Kidney epithelial cell (primary cell): ENCODE measurements around the gene LARGE1. TPM values are rescaled to one million over a fixed set of nuclear protein-coding genes. Genes with fewer than 3 reads are reported as not detected.

ENCODE experiments used
- DNase-seq: peaks from one replicate; pipeline ENCODE4 v3.0.0-alpha.2; 2010; ENCODE audit warnings: low read depth
- H3K27me3 ChIP-seq: 2 replicates; pipeline ENCODE4 v1.6.0; 2011; ENCODE audit warnings: low read length; ENCODE audit not compliant: control insufficient read depth, insufficient read depth
- H3K36me3 ChIP-seq: 2 replicates; pipeline ENCODE4 v1.5.1; 2011; ENCODE audit warnings: low read length; ENCODE audit not compliant: control insufficient read depth, insufficient read depth
- H3K4me3 ChIP-seq: 2 replicates; pipeline ENCODE4 v1.5.1; 2011; ENCODE audit warnings: low read depth, mild to moderate bottlenecking, control low read depth, low read length
- CTCF ChIP-seq: IDR thresholded peaks from 2 replicates; pipeline ENCODE4 v1.5.1; 2011; ENCODE audit warnings: mild to moderate bottlenecking, moderate library complexity, low read length, control low read depth, inconsistent platforms; ENCODE audit not compliant: insufficient read depth, poor library complexity, severe bottlenecking
- total RNA-seq: library from RNA; depleted of rRNA; stranded (reverse); fragments of >200 nt; gene quantifications from 2 replicates; pipeline ENCODE4 v1.2.3, GENCODE V29; 2015

LARGE1 gene
- total RNA-seq, 1 donor from 2014 or later: 17.8 TPM

- no peak for DNase-seq
- Histone ChIP-seq H3K4me3 (no peak overlapping the region), H3K36me3 (no peaks in the 10 kb centered on the region), H3K27me3 (no peaks in the 10 kb centered on the region)
- no peak for TF ChIP-seq CTCF
Measured at GRCh38 chr22:33780531-33781136, 139.6 kb downstream of the LARGE1 start.

- TF ChIP-seq CTCF: no peak
Measured at GRCh38 chr22:33779243-33779642, 141.0 kb downstream of the LARGE1 start.

GRCh38 chr22:33776491-33776890 is 143.8 kb downstream of the LARGE1 start:
- no peak overlapping the region for H3K4me3 ChIP-seq
- no peak for TF ChIP-seq CTCF
- DNase-seq: no peak
- no peaks in the 10 kb centered on the region for H3K36me3 ChIP-seq
- H3K27me3 ChIP-seq: no peaks in the 10 kb centered on the region

More at GRCh38 chr22:33779243-33779642, 141.0 kb downstream of the LARGE1 start:
- no peak overlapping the region for H3K4me3 ChIP-seq
- no peaks in the 10 kb centered on the region for H3K36me3 ChIP-seq
- H3K27me3 ChIP-seq: no peaks in the 10 kb centered on the region
- DNase-seq: no peak

- TF ChIP-seq CTCF: no peak
Measured at GRCh38 chr22:33774781-33775180, 145.5 kb downstream of the LARGE1 start.

GRCh38 chr22:33772745-33773144 is 147.5 kb downstream of the LARGE1 start:
- H3K27me3 ChIP-seq: no peaks in the 10 kb centered on the region
- no peak for DNase-seq
- no peak overlapping the region for H3K4me3 ChIP-seq
- no peak for TF ChIP-seq CTCF
- H3K36me3 ChIP-seq: no peaks in the 10 kb centered on the region

More at GRCh38 chr22:33774781-33775180, 145.5 kb downstream of the LARGE1 start:
- H3K27me3 ChIP-seq: no peaks in the 10 kb centered on the region
- H3K36me3 ChIP-seq: no peaks in the 10 kb centered on the region
- no peak for DNase-seq
- H3K4me3 ChIP-seq: no peak overlapping the region

- H3K4me3 ChIP-seq: no peak overlapping the region
- H3K27me3 ChIP-seq: no peaks in the 10 kb centered on the region
- TF ChIP-seq CTCF: no peak
- no peaks in the 10 kb centered on the region for H3K36me3 ChIP-seq
- DNase-seq: no peak
Measured at GRCh38 chr22:33771136-33771535, 149.1 kb downstream of the LARGE1 start.
